Bronchial epithelial cell (primary cell): ENCODE results near the gene ZKSCAN4. TPM values are rescaled to one million over a fixed set of nuclear protein-coding genes. Genes with fewer than 3 reads are reported as not detected.

ENCODE experiments used
- DNase-seq: peaks from one replicate; pipeline ENCODE4 v3.0.0-alpha.2; 2010; ENCODE audit warnings: low read depth
- FAIRE-seq: peaks from 2 replicates; lab custom pipeline; 2011; peaks lifted over from hg19 to GRCh38; lab: Jason Lieb, UNC
- H3K27me3 ChIP-seq: 2 replicates; pipeline ENCODE4 v1.5.1; 2011; ENCODE audit warnings: low read length; ENCODE audit not compliant: control insufficient read depth, insufficient read depth
- H3K36me3 ChIP-seq: 2 replicates; pipeline ENCODE4 v1.5.1; 2011; ENCODE audit warnings: low read length; ENCODE audit not compliant: control insufficient read depth, insufficient read depth
- H3K4me3 ChIP-seq: 2 replicates; pipeline ENCODE4 v1.5.1; 2011; ENCODE audit warnings: mild to moderate bottlenecking, low read depth, low read length, control low read depth
- CTCF ChIP-seq: IDR thresholded peaks from 2 replicates; pipeline ENCODE4 v1.5.1; 2011; ENCODE audit warnings: mild to moderate bottlenecking, moderate library complexity, low read length, control low read depth, inconsistent platforms; ENCODE audit not compliant: insufficient read depth, severe bottlenecking
- total RNA-seq: library from RNA; depleted of rRNA; stranded (reverse); fragments of >200 nt; gene quantifications from 2 replicates; pipeline ENCODE4 v1.2.1, GENCODE V29; 2014

The ZKSCAN4 gene
- total RNA-seq, 1 donor from 2014 or later, result 5.5 TPM

- H3K36me3 ChIP-seq, result no peaks in the 10 kb centered on the region
- FAIRE-seq (no peak), DNase-seq (no peak)
- peak overlapping the region; percentile 43 for H3K4me3 ChIP-seq
- peaks cover 3% of the 10 kb centered on the region for H3K27me3 ChIP-seq
- no peak for TF ChIP-seq CTCF
Measured at GRCh38 chr6:28211840-28212509, 40.1 kb downstream of the ZKSCAN4 start.

GRCh38 chr6:28209753-28210535, 42.1 kb downstream of the ZKSCAN4 start:
- Histone ChIP-seq H3K4me3 (no peak overlapping the region), H3K27me3 (peaks cover 3% of the 10 kb centered on the region), H3K36me3 (no peaks in the 10 kb centered on the region)
- FAIRE-seq, result no peak
- TF ChIP-seq CTCF, result no peak
- DNase-seq, result peak; percentile 55

- DNase-seq (no peak), FAIRE-seq (no peak)
- H3K4me3 ChIP-seq, result peak overlapping the region; percentile 40
- peaks cover 3% of the 10 kb centered on the region for H3K27me3 ChIP-seq
- no peaks in the 10 kb centered on the region for H3K36me3 ChIP-seq
- no peak for TF ChIP-seq CTCF
Measured at GRCh38 chr6:28208111-28208659, 43.9 kb downstream of the ZKSCAN4 start.

GRCh38 chr6:28207510-28208110, 44.5 kb downstream of the ZKSCAN4 start:
- DNase-seq (peak; percentile 31), FAIRE-seq (no peak)
- TF ChIP-seq CTCF, result no peak

GRCh38 chr6:28206928-28207509, 45.0 kb downstream of the ZKSCAN4 start:
- FAIRE-seq (no peak), DNase-seq (no peak)
- Histone ChIP-seq H3K27me3 (peaks cover 3% of the 10 kb centered on the region), H3K4me3 (peak overlapping the region; percentile 40), H3K36me3 (no peaks in the 10 kb centered on the region)
- TF ChIP-seq CTCF, result no peak

More at GRCh38 chr6:28207510-28208110, 44.5 kb downstream of the ZKSCAN4 start:
- Histone ChIP-seq H3K27me3 (peaks cover 3% of the 10 kb centered on the region), H3K4me3 (peak overlapping the region; percentile 40), H3K36me3 (no peaks in the 10 kb centered on the region)
